ENCODE data around the gene CPD.
"Not testable (repeated sequence)": the region's sequence is repeated elsewhere in the genome, so short reads cannot be mapped to it uniquely, and the experiment has no call there.

The CPD gene

GRCh38 chr17:30378825-30379302 lies at the start of gene CPD:
Gene CPD, plus strand, starts transcription at chr17:30378927. Its CDS starts 54 bp downstream, at chr17:30378981.
- DNase-seq (ENCODE audit: low spot score), result peak; percentile 99

DNA sequence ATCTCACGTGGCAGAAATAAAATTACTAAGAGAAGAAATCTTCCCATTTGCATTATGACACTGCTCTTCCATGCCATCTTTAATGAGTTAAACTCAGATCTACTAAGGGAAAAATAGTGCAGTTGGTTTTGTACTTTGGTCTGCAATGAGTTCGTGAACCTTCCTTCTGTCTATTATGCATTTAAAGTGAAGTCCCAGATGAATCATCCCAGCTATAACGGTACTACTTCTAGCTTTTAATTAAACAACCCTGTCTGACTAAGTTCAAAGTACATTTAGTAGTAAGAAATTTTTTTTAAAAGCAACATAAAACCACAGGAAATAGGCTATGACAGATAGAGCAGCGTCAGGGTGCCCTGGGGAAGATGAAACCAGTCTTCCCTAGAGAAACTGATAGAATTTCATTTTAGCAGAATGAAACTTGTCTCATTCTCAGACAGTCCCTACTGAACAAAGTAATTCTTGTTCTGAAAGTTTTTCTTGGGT lies 46.6 kb upstream of the CPD start:
- DNase-seq (ENCODE audit: low spot score), result no peak

DNA sequence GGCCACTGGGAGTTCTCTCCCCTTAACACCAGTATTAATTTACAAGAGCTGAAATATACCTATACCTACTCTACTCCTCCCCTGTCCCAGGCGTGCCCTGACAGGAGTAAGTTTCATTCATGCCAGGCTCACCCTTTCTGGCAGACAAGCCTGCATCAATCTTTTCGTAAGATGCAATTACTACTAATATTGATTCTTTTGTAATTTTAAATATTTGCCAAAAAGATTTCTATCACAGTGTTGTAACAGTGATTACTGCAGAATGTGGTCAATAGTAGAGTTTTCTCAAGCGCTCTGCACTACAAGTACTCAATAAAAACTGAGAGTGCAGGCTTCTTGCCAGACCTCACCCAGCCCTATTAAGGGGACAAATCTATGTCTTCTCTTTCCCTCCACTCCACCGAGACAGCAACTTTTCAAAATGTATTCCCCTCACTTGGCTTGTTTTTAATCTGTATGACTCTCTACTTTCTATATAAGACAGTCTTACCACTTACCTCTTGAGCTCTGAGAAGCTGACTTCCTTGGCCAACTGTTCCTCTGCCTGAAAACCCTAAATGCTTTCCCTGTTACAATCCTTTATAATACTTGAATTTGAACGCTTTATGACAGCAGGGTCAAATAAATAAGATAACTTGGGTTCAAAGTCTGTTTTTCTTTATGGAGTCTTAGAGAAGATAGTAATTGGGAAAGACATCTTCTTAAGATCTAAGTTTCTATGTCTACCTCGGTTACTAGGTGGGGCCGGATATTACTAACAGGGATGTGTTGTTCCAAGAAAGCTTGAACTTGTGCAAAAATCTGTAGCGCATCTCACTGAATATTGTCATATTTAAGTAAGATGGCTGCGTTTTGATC lies 45.0 kb upstream of the CPD start, which contains the start of gene TMIGD1:
TMIGD1 (minus strand) TSS at position 555 of the 858 bp plus-strand sequence. CDS start 1,924 bp downstream, outside the sequence.
- no peak for DNase-seq (ENCODE audit: low spot score)

GRCh38 chr17:30334421-30334820 lies 44.3 kb upstream of the CPD start:
- DNase-seq (ENCODE audit: low spot score), result no peak

- DNase-seq (ENCODE audit: low spot score), result peak; percentile 60
Measured at GRCh38 chr17:30336369-30337171, 42.2 kb upstream of the CPD start.

GRCh38 chr17:30337393-30337999 lies 41.2 kb upstream of the CPD start:
- DNase-seq (ENCODE audit: low spot score), result no peak

GRCh38 chr17:30339086-30339485 lies 39.6 kb upstream of the CPD start:
- no peak for DNase-seq (ENCODE audit: low spot score)

GRCh38 chr17:30340801-30341356 lies 37.8 kb upstream of the CPD start:
- DNase-seq (ENCODE audit: low spot score), result no peak

DNA sequence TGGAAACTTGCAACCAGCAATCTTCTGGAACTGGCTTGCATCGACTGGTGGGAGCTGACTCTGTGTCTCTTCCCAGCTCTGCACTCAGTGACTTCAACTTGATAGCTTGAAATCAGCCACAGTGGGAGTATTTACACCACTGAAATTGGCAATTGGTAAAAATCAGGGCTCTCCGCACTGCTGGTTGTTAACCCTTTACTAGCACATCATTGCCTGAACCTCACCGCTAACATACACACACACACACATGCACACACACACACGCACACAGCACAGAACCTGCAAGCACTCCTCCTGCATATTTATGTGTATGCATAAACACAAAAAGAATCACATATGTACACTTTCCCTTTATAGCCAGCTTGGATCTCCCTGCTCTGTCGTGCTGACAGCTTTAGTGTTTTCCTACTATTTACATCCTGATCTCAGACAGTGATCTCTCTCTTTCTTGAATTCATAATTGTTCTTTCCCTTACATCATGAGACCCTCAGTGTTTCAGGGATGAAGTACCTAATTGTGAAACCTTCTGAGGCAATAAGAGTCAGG lies 37.0 kb upstream of the CPD start:
- no peak for DNase-seq (ENCODE audit: low spot score)

- DNase-seq (ENCODE audit: low spot score), result not testable (repeated sequence)
Measured at GRCh38 chr17:30343244-30343643, 35.5 kb upstream of the CPD start.

DNA sequence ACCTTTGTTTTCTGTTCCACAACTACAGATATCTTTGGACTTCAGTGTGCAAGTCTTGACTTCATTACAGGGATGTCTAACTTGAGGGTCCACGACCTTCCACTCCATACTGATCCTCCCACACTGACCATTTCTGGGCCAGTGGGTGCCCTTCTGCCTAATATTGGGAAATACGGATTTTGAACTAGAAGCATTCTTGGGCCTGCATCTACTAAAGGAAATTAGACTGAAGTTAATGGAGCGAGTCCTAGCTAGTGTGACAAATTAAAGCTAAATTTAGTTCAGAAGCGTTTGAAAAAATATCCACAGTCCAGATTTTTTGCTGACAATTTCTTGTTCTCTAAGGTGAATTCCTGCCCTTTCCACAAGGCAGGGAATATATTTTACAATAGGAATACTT lies 34.9 kb upstream of the CPD start:
- DNase-seq (ENCODE audit: low spot score), result no peak

- no peak for DNase-seq (ENCODE audit: low spot score)
Measured at GRCh38 chr17:30344283-30345088, 34.2 kb upstream of the CPD start.

DNA sequence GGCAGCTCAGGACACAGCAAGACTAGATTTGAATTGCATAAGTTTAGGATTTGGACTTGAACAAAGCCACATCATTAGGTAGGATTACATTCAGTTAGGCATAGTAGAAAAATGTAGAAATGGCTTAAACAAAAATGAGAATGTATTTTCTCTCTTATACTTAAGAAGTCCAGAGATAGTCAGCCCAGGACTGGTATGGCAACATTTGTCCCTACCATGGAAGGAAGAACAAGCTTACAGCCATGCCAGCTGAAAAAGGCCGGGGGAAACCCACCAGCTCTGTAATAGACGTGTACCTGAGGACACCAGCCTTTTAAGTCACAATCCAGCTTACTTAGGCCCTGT lies 33.7 kb upstream of the CPD start:
- no peak for DNase-seq (ENCODE audit: low spot score)

- DNase-seq (ENCODE audit: low spot score), result no peak
Measured at GRCh38 chr17:30345527-30346075, 33.1 kb upstream of the CPD start.

GRCh38 chr17:30346221-30346795 lies 32.4 kb upstream of the CPD start:
- no peak for DNase-seq (ENCODE audit: low spot score)

DNA sequence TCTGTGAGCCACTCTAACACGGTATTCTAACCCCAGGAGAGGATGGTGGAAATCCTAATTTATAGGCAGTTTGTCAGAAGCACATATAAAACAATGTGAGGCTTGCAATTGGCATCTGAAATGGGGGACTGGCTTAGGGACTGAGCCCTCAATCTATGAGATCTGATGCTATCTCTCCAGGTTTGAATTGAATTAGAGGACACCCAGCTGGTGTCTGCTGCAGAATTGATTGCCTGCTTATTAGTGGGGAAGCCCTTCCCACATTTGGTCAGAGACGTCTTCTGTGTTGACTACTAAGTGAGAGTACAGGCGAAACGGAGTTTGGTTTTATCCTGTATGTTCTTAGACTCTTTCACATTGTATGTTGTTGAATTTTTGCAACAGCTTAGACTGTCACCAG lies 31.2 kb upstream of the CPD start:
- no peak for DNase-seq (ENCODE audit: low spot score)

GRCh38 chr17:30349252-30349651 lies 29.5 kb upstream of the CPD start:
- no peak for DNase-seq (ENCODE audit: low spot score)

DNA sequence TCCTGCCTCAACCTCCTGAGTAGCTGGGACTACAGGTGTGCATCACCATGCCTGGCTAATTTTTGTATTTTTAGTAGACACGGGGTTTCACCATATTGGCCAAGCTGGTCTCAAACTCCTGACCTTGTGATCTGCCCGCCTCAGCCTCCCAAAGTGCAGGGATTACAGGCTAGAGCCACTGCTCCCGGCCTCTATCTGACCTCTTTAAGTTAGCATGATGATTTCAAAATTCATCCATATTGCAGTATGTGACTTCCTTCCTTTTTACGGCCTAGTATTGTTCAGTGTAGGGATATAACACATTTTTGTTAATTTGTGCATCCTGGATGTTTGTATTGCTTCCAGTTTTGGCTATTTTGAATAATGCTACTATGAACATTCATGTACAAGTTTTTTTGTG lies 27.5 kb upstream of the CPD start:
- DNase-seq (ENCODE audit: low spot score), result not testable (repeated sequence)

- DNase-seq (ENCODE audit: low spot score), result no peak
Measured at GRCh38 chr17:30351735-30352134, 27.0 kb upstream of the CPD start.

GRCh38 chr17:30352240-30352814 lies 26.4 kb upstream of the CPD start:
- no peak for DNase-seq (ENCODE audit: low spot score)
